Prostate gland (tissue), 2 donors: ENCODE data around the gene MAP4K4. TPM values are rescaled to one million over a fixed set of nuclear protein-coding genes. Genes with fewer than 3 reads are reported as not detected.

Source experiments
- DNase-seq: peaks from one replicate; pipeline ENCODE4 v3.0.0-alpha.2; 2019; ENCODE audit warnings: low spot score
- H3K27ac ChIP-seq, 2 donors: fragments of 200-600 bp; sonication (generic); 2 replicates each; pipeline ENCODE4 v1.5.1; 2017 to 2019
- H3K27me3 ChIP-seq: fragments of 200-600 bp; sonication (generic); replicated peaks from 2 replicates; pipeline ENCODE4 v1.5.1; 2019; ENCODE audit not compliant: insufficient read depth
- H3K36me3 ChIP-seq, 2 donors: fragments of 200-600 bp; sonication (generic); 1 replicate in 1 of 2; 2 replicates in 1 of 2; pipeline versions ENCODE4 v1.5.1 to v1.8.1; 2017 to 2019
- H3K4me1 ChIP-seq: fragments of 200-600 bp; sonication (generic); replicated peaks from 2 replicates; pipeline ENCODE4 v1.5.1; 2019
- H3K4me3 ChIP-seq, 2 donors: fragments of 200-600 bp; sonication (generic); 2 replicates each; pipeline ENCODE4 v1.5.1; 2017 to 2019
- H3K9me3 ChIP-seq: fragments of 200-600 bp; sonication (generic); 2 replicates; pipeline ENCODE4 v1.5.1; 2017
- POLR2A ChIP-seq: fragments of 450-650 bp; IDR thresholded peaks from one replicate; pipeline ENCODE4 v1.6.1; 2016; ENCODE audit warnings: antibody characterized with exemption, mild to moderate bottlenecking
- POLR2AphosphoS5 ChIP-seq: sonication (generic); formaldehyde crosslinking; IDR thresholded peaks from one replicate; pipeline ENCODE4 v1.6.1; 2017; ENCODE audit warnings: antibody characterized with exemption
- WGBS: methylation state at CpG from one replicate; pipeline ENCODE4 v1.1.5; 2018; 5-methylcytosine and 5-hydroxymethylcytosine counted together
- intact Hi-C: fragments of 100-400 bp; cut with DNase I; formaldehyde crosslinking; loops from one replicate; pipeline ENCODE4 v1.14.2; 2022
- total RNA-seq, 2 donors: library from RNA; depleted of rRNA; stranded (reverse); fragments of >200 nt; gene quantifications; one replicate each; pipeline ENCODE4 v1.1.0, GENCODE V29; 2016
- TF ChIP-seq, protein P1 (sequence below), 4 experiments: fragments of 200-600 bp in 2 of 4; fragments of 450-650 bp in 2 of 4; sonication (generic) in 2 of 4; IDR thresholded peaks; 1 replicate in 3 of 4; 2 replicates in 1 of 4; pipeline ENCODE4 v1.5.1; 2016 to 2019; ENCODE audit warnings: antibody characterized with exemption in 4 of 4, mild to moderate bottlenecking in 2 of 4, moderate library complexity in 2 of 4

MAP4K4 gene
- total RNA-seq, 2 donors from 2014 or later, result 23.6 to 107 TPM

DNA sequence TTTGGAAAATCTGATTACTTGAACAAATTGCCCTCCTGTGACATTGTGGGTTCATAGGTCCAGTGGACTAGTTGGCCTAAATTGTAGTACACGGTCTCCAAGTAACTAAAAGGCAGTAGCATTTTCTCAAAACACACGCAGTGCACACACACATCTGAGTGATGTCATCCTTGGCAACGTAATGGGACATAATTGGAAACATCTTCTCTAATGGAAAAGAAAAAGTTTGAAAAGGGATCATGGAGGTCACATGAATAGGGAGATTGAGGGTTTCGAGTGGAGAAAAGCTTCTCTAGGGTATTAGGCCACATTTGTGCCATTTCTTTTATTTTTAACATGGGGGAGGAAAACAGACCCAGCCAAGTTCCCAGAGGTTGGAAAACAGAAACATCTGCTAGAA lies 93.3 kb downstream of the MAP4K4 start:
- TF ChIP-seq POLR2AphosphoS5 (no peak), POLR2A (no peak)
- TF ChIP-seq, protein P1, sequence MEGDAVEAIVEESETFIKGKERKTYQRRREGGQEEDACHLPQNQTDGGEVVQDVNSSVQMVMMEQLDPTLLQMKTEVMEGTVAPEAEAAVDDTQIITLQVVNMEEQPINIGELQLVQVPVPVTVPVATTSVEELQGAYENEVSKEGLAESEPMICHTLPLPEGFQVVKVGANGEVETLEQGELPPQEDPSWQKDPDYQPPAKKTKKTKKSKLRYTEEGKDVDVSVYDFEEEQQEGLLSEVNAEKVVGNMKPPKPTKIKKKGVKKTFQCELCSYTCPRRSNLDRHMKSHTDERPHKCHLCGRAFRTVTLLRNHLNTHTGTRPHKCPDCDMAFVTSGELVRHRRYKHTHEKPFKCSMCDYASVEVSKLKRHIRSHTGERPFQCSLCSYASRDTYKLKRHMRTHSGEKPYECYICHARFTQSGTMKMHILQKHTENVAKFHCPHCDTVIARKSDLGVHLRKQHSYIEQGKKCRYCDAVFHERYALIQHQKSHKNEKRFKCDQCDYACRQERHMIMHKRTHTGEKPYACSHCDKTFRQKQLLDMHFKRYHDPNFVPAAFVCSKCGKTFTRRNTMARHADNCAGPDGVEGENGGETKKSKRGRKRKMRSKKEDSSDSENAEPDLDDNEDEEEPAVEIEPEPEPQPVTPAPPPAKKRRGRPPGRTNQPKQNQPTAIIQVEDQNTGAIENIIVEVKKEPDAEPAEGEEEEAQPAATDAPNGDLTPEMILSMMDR (IDR thresholded peaks at IDR 0.05), result no peak
- intact Hi-C loops, result no loop called here
- H3K4me1 ChIP-seq, result no peaks in the 10 kb centered on the region
- no peaks in the 10 kb centered on the region for H3K9me3 ChIP-seq
- H3K4me3 ChIP-seq, result no peak overlapping the region
- H3K27ac ChIP-seq, result no peak overlapping the region
- no peaks in the 10 kb centered on the region for H3K27me3 ChIP-seq
- no peak for DNase-seq
- H3K36me3 ChIP-seq, result no peaks in the 10 kb centered on the region
- WGBS, result 70% methylated on average over 4 of the region's 4 CpGs

DNA sequence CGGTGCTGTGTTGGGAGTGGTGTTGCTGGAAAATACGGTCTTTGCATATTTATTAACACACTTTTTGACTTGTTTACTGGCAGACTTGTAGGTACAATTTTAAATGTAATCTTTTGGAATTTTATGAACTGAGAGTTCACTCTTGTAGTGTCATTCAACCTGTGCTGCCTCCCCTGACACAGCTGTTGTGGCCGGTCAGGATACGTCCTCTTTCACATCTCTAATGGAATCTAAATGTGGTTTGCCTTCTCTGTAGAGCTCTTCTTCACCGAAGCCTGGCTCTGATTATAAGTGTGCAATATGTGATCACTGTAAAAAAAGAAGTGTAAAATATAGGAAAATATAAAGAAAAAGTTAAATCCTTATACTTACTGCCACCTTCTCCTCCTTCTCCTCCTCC lies 94.7 kb downstream of the MAP4K4 start:
- H3K9me3 ChIP-seq, result no peaks in the 10 kb centered on the region
- no peak for DNase-seq
- H3K36me3 ChIP-seq, result no peaks in the 10 kb centered on the region
- H3K27ac ChIP-seq, result no peak overlapping the region
- no peaks in the 10 kb centered on the region for H3K27me3 ChIP-seq
- intact Hi-C loops, result no loop called here
- no peaks in the 10 kb centered on the region for H3K4me1 ChIP-seq
- TF ChIP-seq POLR2AphosphoS5, result no peak
- TF ChIP-seq, protein P1 (IDR thresholded peaks at IDR 0.05), result no peak
- TF ChIP-seq POLR2A, result no peak
- 87% methylated on average over 5 of the region's 5 CpGs for WGBS
- no peak overlapping the region for H3K4me3 ChIP-seq

DNA sequence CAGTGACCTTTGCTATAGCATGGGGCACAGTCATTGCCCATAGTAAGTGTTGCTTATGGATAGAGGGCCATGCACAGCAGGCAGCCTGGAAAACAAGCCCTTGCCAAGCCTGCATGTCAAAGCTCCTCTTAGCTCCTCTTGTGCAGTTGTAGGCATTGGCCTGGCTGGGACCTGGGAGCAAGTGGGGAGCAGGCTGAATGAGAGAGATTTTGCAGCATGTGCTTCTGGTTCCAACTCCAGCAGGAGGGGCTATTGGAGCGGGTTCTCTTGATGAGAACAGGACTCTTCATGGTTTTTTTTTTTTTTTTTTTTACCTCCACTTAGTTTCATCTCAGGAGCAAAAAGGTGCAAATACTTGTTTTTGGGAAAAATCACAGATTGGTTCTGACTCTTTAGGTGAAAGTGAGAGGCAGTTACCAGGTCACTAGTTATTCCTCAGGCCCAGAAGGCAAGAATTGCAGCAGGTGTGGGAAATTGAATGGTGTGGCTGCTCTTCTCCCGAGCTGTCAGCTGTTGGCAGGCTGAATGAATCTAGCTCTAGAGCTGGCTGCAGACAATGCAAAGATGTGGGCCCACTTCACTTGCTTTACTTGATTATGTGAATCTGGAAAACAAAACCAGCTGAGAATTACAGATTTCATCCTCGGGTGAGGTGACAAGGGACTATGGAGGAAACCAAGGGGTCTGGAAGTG lies 95.9 kb downstream of the MAP4K4 start:
- no peak for DNase-seq
- H3K36me3 ChIP-seq, result no peaks in the 10 kb centered on the region
- no peaks in the 10 kb centered on the region for H3K27me3 ChIP-seq
- 46% methylated on average over 3 of the region's 3 CpGs for WGBS
- H3K9me3 ChIP-seq, result no peaks in the 10 kb centered on the region
- H3K27ac ChIP-seq, result no peak overlapping the region
- intact Hi-C loops, result no loop called here
- TF ChIP-seq POLR2A, result no peak
- TF ChIP-seq POLR2AphosphoS5, result no peak
- TF ChIP-seq, protein P1 (IDR thresholded peaks at IDR 0.05), result no peak
- H3K4me3 ChIP-seq, result no peak overlapping the region
- H3K4me1 ChIP-seq, result no peaks in the 10 kb centered on the region

DNA sequence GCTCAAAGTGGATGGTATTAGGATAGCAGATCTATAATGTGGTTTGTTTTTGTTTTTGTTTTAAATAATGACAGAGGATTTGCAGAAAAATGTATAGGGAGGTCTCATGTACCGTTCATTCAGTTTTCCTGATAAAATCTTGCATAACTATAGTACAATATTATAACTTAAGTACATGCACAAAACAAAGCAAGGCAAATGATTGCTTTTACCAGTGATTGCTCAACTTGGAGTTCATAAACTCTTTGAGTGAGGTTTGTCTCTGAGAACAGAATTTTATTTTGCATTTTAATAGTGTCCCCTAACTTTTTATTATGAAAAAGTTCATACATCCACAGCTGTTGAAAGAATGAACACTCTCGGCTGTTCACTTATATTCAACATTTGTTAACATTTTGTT lies 96.6 kb downstream of the MAP4K4 start:
- Histone ChIP-seq H3K27ac (no peak overlapping the region), H3K4me1 (no peaks in the 10 kb centered on the region), H3K4me3 (no peak overlapping the region), H3K9me3 (no peaks in the 10 kb centered on the region), H3K36me3 (no peaks in the 10 kb centered on the region), H3K27me3 (no peaks in the 10 kb centered on the region)
- WGBS, result 52% methylated on average over 2 of the region's 2 CpGs
- intact Hi-C loops, result loop anchor here (2.0 kb wide), 1 partner anchor 31 kb away; no protein-coding TSS in a partner anchor
- TF ChIP-seq, protein P1 (IDR thresholded peaks at IDR 0.05), result no peak
- TF ChIP-seq POLR2AphosphoS5, result no peak
- no peak for TF ChIP-seq POLR2A
- no peak for DNase-seq

DNA sequence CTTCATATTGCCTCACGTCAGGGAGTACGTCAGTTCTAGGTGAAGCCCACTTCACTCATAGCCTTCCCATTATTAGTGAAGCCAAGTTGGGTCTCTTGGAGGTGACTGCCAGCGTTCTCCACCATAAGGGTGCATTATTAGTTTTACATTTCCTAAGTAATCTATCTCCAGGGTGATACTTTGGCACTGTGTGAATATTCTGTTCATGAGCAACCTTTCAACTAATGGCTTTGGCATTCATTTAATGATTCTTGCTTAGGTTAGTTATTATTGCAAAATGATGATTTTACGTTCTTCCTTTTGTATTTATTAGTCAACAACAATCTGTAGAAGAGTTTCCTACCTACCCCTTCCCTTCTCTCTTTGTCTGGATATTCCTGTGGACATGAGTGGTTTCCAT lies 97.5 kb downstream of the MAP4K4 start:
- H3K27ac ChIP-seq, result no peak overlapping the region
- H3K4me3 ChIP-seq, result no peak overlapping the region
- no peaks in the 10 kb centered on the region for H3K27me3 ChIP-seq
- no peaks in the 10 kb centered on the region for H3K4me1 ChIP-seq
- WGBS, result 93% methylated on average over 4 of the region's 4 CpGs
- DNase-seq, result no peak
- TF ChIP-seq POLR2A (no peak), POLR2AphosphoS5 (no peak)
- TF ChIP-seq, protein P1 (IDR thresholded peaks at IDR 0.05), result no peak
- no peaks in the 10 kb centered on the region for H3K9me3 ChIP-seq
- intact Hi-C loops, result loop anchor here (2.0 kb wide), 1 partner anchor 32 kb away; no protein-coding TSS in a partner anchor
- no peaks in the 10 kb centered on the region for H3K36me3 ChIP-seq
